DMS53 treated with DMSO at 0.1 percent for 48 hours (cell line): ENCODE measurements around the gene PAX2.

Experiments
- DNase-seq: peaks from one replicate; lab custom pipeline; 2025; ENCODE audit not compliant: unreplicated experiment; lab: John Stamatoyannopoulos, UW

The PAX2 gene

DNA sequence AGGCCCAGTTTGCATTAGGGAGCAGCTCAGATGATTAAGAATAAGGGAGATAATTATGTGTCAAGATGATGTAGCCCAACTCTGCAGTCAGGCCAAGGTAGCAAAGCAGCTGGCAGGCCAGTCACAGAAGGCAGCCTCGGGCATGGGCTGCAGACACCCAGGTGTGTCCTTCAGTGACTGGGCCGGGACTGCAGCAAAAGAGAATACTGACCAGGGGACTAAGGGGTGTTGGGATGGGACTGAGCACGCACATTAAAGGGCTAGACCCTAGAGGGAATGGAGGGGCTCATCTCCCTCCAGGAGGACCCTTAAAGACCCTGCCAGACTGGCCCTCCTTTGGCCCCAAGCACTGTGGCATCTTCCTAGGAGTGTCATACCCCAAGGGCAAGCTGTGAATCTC is 38.7 kb downstream of the PAX2 start:
- no peak for DNase-seq

GRCh38 chr10:100786591-100786990 is 41.2 kb downstream of the PAX2 start:
- no peak for DNase-seq

DNA sequence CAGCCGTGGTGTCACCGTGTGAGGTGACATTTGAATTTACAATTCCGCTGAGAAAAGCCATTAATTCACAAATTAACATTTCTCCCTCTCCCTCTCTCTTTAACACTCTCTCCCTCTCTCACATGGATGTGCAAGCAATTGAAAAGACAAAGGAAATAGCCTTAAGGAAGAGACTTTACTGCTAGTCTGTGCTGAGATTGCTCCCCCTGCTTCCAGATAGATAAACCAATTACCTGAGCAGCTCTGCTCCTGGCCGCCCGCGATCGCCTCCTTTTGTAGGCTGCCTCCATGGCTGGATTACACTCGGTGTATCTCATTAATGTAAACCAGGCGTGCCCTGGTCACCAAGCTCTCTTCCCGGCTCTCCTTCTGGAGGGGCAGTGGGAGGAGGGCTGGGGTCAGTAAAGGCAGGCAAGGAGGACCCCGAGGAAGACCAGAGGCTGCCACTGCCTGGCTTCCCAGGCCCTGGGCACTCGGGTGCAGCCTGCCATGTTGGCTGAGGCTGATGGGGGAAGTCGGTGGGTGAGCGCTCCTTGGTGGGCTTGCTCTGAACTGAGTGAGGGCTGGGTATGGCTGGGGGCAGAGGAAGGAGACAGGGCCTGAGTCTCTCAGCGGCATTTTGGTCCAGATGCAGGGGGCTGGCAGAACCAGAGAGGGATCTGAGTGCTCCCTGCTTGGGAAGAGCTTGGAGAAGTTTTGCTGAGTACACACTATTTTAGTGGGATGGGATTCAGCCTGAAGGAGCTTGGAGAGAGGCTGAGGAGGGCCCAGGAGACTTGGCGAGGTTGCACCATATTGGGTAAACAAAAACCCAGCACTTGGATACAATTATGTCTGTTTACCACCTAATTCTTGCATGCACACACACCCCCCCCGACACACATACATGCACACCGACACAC is 42.9 kb downstream of the PAX2 start:
- no peak for DNase-seq

GRCh38 chr10:100790761-100791208 is 45.4 kb downstream of the PAX2 start:
- DNase-seq: no peak

GRCh38 chr10:100791369-100792058 is 46.1 kb downstream of the PAX2 start:
- DNase-seq: no peak

GRCh38 chr10:100792574-100792973 is 47.2 kb downstream of the PAX2 start:
- DNase-seq: no peak

- no peak for DNase-seq
These were observed 47.7 kb downstream of the PAX2 start for GRCh38 chr10:100793055-100793454.

GRCh38 chr10:100799881-100800280 is 54.5 kb downstream of the PAX2 start:
- no peak for DNase-seq

DNA sequence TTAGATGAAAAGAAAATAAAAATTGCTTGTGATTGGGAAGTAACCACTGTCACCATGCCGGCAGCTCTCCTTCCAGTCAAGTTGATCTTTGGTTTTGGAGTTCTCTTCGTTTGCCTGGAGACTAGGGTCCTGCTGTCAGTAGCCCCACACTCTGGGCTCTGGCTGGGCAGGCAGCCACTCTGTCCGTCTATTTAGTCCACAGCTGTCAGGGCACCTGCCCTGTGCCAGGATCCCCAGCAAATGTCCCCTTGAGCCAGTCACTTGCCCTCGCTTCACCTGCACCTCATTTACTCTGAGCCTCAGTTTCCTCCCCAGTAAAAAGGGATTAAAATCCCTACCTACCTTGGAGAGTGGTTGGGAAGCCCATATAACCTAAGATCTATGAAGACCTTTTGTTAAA is 55.5 kb downstream of the PAX2 start:
- DNase-seq: no peak

GRCh38 chr10:100802196-100802595 is 56.8 kb downstream of the PAX2 start:
- DNase-seq: no peak

- DNase-seq: no peak
These were observed 57.2 kb downstream of the PAX2 start for GRCh38 chr10:100802607-100803006.

DNA sequence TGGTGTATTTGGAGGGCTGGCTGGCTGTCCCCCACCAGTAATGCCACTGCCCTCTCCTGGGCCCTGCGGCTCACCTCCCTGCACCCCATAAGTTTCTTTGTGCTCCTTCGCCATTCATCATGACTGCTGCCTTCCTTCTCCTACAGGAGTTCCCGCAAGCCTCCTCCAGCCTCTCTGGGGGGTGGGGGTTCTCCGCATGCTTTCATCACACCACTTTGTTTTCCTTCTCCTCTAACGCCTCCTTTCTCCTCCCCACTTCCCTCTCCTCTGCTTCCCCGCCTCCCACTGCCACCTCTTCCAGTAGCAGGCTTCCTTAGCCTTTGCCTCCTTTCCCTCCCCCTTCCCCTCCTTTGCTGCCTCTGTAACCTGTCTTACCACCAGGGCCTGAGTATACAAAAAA is 58.1 kb downstream of the PAX2 start:
- no peak for DNase-seq

GRCh38 chr10:100803908-100804307 is 58.5 kb downstream of the PAX2 start:
- DNase-seq: no peak

DNA sequence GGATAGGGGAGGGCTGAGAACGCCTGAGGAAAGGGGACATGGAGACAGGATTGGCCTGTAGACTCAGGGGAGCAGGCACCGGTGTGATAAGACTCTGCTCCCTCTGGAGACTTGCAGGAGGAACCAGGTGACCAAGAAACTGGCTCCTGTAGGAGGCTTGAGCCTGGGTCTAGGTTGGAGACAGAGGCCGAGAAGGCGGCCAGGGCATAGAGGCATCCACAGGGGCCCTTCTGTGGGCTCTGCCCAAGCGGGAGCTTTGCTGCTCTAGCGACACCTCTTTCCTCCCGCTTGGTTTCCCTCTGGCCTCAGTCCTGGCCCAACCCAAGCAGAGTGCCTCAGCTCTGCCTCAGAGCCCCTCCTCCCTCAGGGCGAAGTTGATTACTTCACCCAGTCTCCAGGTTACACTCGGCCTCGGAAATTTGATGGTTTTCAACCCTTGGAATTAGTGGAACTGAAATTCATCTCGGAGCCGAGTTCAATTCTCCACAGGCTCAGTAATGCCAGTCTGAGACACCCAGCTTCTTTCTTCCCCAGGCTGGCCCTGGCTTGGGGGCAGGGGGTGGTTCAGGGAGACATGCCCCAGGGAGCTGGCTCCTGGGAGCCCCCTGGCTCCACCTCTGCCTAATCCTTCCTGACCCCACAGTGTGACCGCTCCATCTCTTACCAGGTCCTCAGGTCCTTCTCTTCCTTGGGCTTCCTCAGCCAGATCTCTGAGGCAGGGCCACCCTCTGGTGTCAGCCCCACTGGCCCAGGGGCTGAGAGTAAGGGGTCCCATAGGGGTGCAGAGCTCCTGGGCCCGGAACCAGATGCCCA is 60.4 kb downstream of the PAX2 start:
- DNase-seq: no peak

DNA sequence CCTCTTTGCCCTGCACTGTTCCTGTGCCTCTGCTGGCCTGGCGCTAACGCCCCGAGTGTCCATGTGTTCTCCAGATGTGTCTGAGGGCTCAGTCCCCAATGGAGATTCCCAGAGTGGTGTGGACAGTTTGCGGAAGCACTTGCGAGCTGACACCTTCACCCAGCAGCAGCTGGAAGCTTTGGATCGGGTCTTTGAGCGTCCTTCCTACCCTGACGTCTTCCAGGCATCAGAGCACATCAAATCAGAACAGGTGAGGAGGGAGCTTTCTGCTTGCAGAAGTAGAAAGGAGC is 60.9 kb downstream of the PAX2 start:
- DNase-seq: no peak

DNA sequence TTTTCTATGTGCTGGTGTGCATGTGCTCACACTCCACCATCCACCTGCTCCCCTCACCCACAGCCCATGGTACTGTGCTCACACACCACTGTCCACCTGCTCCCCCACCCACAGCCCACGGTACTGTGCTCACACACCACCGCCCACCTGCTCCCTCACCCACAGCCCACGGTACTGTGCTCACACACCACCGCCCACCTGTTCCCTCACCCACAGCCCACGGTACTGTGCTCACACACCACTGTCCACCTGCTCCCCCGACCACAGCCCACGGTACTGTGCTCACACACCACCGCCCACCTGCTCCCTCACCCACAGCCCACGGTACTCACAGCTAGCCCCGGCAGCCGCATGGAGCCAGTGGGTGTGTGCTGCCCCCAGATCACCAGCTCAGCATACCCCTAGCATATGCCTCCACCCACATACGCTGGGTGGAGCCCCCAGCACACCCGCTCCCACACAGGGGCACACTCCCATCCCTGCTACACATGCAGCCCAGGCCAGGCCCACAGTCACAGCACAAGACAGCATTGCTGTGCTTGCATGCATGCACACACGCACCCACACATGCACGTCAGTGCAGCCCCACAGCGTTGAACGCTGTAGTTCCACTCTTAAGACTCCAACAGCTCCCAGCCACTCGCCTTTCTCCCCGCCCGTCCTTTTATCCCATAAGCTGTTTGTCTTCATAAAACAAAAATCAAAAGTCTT is 62.0 kb downstream of the PAX2 start:
- no peak for DNase-seq

DNA sequence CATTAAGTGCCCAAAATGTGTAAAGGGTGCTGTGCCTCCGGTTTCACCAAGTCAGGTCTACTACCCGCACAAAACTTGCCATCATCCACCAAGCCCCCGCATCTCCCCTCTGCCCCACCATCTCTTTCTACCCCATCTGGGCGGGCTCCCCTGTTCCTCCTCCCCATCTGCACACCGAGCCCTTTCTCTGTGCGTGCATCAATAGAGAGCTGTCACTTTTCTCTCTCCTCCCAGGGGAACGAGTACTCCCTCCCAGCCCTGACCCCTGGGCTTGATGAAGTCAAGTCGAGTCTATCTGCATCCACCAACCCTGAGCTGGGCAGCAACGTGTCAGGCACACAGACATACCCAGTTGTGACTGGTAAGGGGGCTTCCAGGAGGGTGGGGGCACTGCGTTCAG is 63.5 kb downstream of the PAX2 start:
- no peak for DNase-seq

DNA sequence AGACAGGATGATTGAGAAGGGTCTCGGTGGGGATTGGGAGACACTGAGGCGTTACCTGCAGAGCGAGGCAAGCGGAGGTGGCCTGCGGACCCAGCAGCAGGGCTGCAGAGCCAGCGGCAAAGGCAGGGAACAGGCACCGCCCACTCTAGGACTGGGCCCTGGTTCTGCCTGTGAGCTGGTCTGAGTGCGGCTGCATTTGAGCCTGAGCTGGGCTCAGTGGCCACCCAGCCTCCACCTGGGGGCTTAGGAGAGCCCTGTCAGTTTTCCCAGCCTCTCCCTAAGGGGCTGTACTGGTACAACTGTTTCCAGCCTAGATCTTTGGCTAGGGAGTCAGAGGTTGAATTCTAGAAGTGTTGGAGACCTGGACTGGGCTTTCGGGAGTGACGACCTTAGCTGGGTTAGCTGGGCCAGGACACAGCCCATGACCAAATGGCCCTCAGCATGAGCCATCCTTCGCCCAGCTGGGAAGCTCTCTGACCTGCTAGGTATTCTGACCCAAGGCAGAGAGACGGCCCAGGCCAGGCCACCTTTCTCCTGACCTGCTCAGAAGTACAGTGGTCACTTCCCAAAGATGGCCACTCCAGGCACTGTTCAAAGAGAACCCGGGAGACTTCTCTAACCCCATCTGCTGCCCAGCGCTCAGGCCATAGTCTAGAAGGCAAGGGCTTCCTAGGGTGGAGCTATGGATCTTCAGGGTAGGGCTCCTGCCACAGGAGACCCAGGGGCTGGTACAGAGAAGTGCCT is 64.9 kb downstream of the PAX2 start:
- no peak for DNase-seq

- DNase-seq: no peak
These were observed 65.4 kb downstream of the PAX2 start for GRCh38 chr10:100810835-100811116.

DNA sequence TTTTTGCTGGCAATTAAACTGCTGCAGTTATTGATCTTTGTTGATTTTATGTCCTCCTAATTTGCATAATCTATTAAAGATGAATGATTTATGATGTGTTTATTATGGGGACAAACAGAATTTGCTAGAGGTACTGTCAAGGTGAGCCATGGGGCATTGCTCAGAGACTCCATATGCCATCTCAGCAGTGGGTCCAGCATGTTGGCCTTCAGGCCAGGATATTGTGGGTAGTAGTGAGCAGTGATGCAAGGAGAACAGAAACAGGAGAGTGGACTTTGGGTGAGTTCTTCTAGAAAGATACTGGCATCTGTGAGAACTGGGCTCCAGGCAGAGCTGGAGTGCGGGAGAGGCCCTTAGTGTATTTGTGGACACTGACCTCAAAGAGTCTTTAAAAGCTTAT is 65.9 kb downstream of the PAX2 start:
- no peak for DNase-seq
